ENCODE results near the gene TLCD3B. TPM values are rescaled to one million over a fixed set of nuclear protein-coding genes. Genes with fewer than 3 reads are reported as not detected.

TLCD3B gene
- total and polyA plus RNA-seq, 8 donors, result 0.18 to 0.92 TPM; not detected in 6

GRCh38 chr16:30009085-30009862, 21.8 kb downstream of the TLCD3B start:
- intact Hi-C loops (cut with DNase I; ENCODE audit: low total_unique reads), result no loop called here
- peaks cover 25 to 42% (median 38%) of the 10 kb centered on the region in 4 donors for H3K4me1 ChIP-seq
- no peak for TF ChIP-seq EP300 (IDR thresholded peaks at IDR 0.05)
- no peak for TF ChIP-seq POLR2AphosphoS5 (IDR thresholded peaks at IDR 0.05)
- TF ChIP-seq CTCF (IDR thresholded peaks at IDR 0.05), result no peak
- no peak for TF ChIP-seq POLR2A (IDR thresholded peaks at IDR 0.05)
- 28 to 51% (median 39%) methylated on average over 15 to 26 of the region's 26 CpGs for WGBS, 5 donors
- H3K9me3 ChIP-seq, result no peaks in the 10 kb centered on the region
- H3K4me3 ChIP-seq, result no peak overlapping the region
- H3K36me3 ChIP-seq, result peaks cover 0 to 4% (median 0%) of the 10 kb centered on the region in 4 donors
- no peak overlapping the region for H3K27ac ChIP-seq
- peaks cover 25 to 57% (median 35%) of the 10 kb centered on the region in 3 donors for H3K27me3 ChIP-seq
- no peak for DNase-seq

- intact Hi-C loops (cut with DNase I; ENCODE audit: low total_unique reads), result no loop called here
- Histone ChIP-seq H3K4me3 (no peak overlapping the region), H3K36me3 (peaks cover 0 to 18% (median 14%) of the 10 kb centered on the region in 4 donors), H3K4me1 (peaks cover 25 to 46% (median 40%) of the 10 kb centered on the region in 4 donors), H3K9me3 (no peaks in the 10 kb centered on the region), H3K27me3 (peaks cover 25 to 51% (median 35%) of the 10 kb centered on the region in 3 donors), H3K27ac (no peak overlapping the region)
- no peak for TF ChIP-seq EP300 (IDR thresholded peaks at IDR 0.05)
- no peak for TF ChIP-seq POLR2AphosphoS5 (IDR thresholded peaks at IDR 0.05)
- no peak for TF ChIP-seq CTCF (IDR thresholded peaks at IDR 0.05)
- no peak for TF ChIP-seq POLR2A (IDR thresholded peaks at IDR 0.05)
- no peak for DNase-seq
- WGBS, 5 donors, result 60 to 75% (median 68%) methylated on average over 5 to 11 of the region's 11 CpGs
Measured at GRCh38 chr16:30007378-30007895, 23.6 kb downstream of the TLCD3B start.

GRCh38 chr16:30006659-30007377, 24.3 kb downstream of the TLCD3B start:
- H3K27me3 ChIP-seq, result peaks cover 25 to 45% (median 29%) of the 10 kb centered on the region in 3 donors
- H3K4me1 ChIP-seq, result peaks cover 24 to 42% (median 38%) of the 10 kb centered on the region in 4 donors
- no peaks in the 10 kb centered on the region for H3K9me3 ChIP-seq
- TF ChIP-seq CTCF (IDR thresholded peaks at IDR 0.05), result no peak
- no peak for TF ChIP-seq POLR2A (IDR thresholded peaks at IDR 0.05)
- no peak for TF ChIP-seq EP300 (IDR thresholded peaks at IDR 0.05)
- TF ChIP-seq POLR2AphosphoS5 (IDR thresholded peaks at IDR 0.05), result no peak
- peaks cover 0 to 24% (median 20%) of the 10 kb centered on the region in 4 donors for H3K36me3 ChIP-seq
- intact Hi-C loops (cut with DNase I; ENCODE audit: low total_unique reads), result no loop called here
- no peak overlapping the region for H3K4me3 ChIP-seq
- DNase-seq, result no peak
- WGBS, 5 donors, result 78 to 88% (median 85%) methylated on average over 23 to 34 of the region's 34 CpGs
- no peak overlapping the region for H3K27ac ChIP-seq

- Histone ChIP-seq H3K4me3 (no peak overlapping the region), H3K27me3 (peaks cover 19 to 38% (median 21%) of the 10 kb centered on the region in 3 donors), H3K36me3 (peaks cover 0 to 31% (median 27%) of the 10 kb centered on the region in 4 donors), H3K9me3 (no peaks in the 10 kb centered on the region), H3K27ac (no peak overlapping the region), H3K4me1 (peaks cover 16 to 35% (median 31%) of the 10 kb centered on the region in 4 donors)
- DNase-seq, result no peak
- intact Hi-C loops (cut with DNase I; ENCODE audit: low total_unique reads), result no loop called here
- TF ChIP-seq POLR2A (IDR thresholded peaks at IDR 0.05) (no peak), POLR2AphosphoS5 (IDR thresholded peaks at IDR 0.05) (no peak), CTCF (IDR thresholded peaks at IDR 0.05) (no peak), EP300 (IDR thresholded peaks at IDR 0.05) (no peak)
- WGBS, 5 donors, result 57 to 82% (median 79%) methylated on average over 8 to 18 of the region's 18 CpGs
Measured at GRCh38 chr16:30006095-30006473, 25.0 kb downstream of the TLCD3B start.
